HG03439 (cell line): Measurements from ENCODE around the gene NFYC.

ENCODE experiments used
- ATAC-seq: cut with Tn5 transposase; IDR thresholded peaks from one replicate; pipeline ENCODE4 v1.9.1; 2021; ENCODE audit warnings: mild to moderate bottlenecking, moderate library complexity; ENCODE audit not compliant: unreplicated experiment

Gene NFYC

DNA sequence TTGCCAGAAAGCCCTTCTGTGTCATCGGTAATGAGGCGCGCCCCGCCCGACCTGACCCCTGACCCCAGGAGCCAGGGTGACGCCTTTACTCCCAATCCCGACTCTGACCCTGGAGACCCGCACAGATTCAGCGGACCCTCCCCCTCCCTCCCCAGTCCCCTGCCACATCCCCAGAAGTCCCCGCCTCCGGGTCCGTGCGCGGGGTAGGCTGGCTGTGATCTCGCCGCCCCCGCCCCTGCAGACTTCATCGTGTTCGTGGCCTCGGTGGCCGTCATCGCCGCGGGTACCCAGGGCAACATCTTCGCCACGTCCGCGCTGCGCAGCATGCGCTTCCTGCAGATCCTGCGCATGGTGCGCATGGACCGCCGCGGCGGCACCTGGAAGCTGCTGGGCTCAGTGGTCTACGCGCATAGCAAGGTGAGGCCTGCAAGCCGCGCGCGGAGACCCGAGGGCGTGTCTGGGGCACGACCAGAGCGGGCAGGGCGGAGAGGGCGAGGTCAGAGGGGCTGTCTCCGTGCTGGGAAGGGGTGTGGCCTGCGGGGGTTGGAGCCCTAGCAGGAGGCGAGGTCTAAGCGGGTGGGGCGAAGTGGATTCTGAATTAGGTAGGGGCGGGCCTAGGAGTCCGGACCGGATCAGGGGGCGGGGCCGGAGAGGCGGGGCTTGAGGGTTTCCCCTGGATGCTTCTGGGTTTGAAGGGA is 126.9 kb downstream of the NFYC start:
- peak; percentile 62 for ATAC-seq

DNA sequence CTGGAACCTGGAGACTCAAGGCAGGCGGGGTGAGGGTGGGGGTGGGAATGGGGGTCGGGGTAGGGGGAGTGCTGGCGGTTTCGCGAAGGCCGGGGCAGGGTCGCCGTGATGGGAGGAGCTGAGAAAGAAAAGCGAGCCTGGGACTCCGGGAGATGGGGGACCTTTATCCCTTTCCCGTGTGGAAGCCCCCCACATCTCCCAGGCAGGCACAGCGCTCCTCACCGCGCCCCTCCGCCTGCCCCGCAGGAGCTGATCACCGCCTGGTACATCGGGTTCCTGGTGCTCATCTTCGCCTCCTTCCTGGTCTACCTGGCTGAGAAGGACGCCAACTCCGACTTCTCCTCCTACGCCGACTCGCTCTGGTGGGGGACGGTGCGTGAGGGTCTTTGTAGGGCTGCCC is 127.6 kb downstream of the NFYC start:
- no peak for ATAC-seq

DNA sequence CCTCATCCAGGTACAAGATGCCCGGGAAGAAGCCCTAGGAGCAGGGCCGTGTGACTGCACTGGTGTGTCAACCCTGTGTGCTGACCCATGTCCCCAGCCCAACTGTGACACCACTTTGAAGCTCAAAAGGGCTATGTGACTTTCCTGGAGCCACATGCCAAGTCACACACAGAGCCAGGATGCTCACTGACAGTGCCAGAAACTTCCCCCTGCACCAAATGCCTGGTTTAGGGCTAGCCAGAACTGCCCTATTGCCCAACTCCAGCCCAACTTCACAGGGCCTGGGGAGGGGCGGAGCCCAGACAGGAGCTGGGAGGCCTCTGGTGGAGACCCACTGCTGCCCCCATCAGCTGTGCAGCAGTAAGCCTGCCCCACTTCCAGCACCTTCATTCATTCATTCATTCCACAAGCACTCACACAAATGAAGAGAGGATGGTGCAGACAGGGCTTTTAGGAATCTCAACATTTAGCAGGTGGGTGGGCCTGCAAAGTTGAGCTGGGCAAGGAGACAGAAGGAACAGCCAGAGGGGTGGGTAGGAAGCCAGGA is 128.8 kb downstream of the NFYC start:
- ATAC-seq: no peak
